Skeletal muscle tissue (tissue), 4 donors: Measurements from ENCODE around the gene CHDH. TPM values are rescaled to one million over a fixed set of nuclear protein-coding genes. Genes with fewer than 3 reads are reported as not detected.

ENCODE experiments used
- H3K27ac ChIP-seq: one replicate; pipeline ENCODE4 v1.7.0; 2013; ENCODE audit warnings: mild to moderate bottlenecking, low read depth, low read length, inconsistent platforms
- H3K27me3 ChIP-seq, 3 donors: one replicate each; pipeline ENCODE4 v1.7.0; 2013; ENCODE audit warnings: low read length in 3 of 3; ENCODE audit not compliant: control insufficient read depth in 3 of 3, insufficient read depth in 3 of 3
- H3K36me3 ChIP-seq, 3 donors: one replicate each; pipeline ENCODE4 v1.7.0; 2013; ENCODE audit warnings: low read length in 3 of 3; ENCODE audit not compliant: control insufficient read depth in 3 of 3, insufficient read depth in 3 of 3
- H3K4me1 ChIP-seq, 3 donors: one replicate each; pipeline ENCODE4 v1.7.0; 2013; ENCODE audit warnings: low read length in 3 of 3, mild to moderate bottlenecking in 3 of 3; ENCODE audit not compliant: control insufficient read depth in 3 of 3, insufficient read depth in 3 of 3
- H3K4me3 ChIP-seq, 3 donors: one replicate each; pipeline ENCODE4 v1.7.0; 2013; ENCODE audit warnings: low read length in 3 of 3
- H3K9ac ChIP-seq, 3 donors: one replicate each; pipeline ENCODE4 v1.7.0; 2013; ENCODE audit warnings: low read length in 3 of 3, mild to moderate bottlenecking in 3 of 3, moderate library complexity in 2 of 3, low read depth in 1 of 3
- H3K9me3 ChIP-seq, 3 donors: one replicate each; pipeline ENCODE4 v1.7.0; 2013; ENCODE audit warnings: low read length in 3 of 3; ENCODE audit not compliant: control insufficient read depth in 3 of 3
- total RNA-seq: library from RNA; depleted of rRNA; stranded (reverse); fragments of >200 nt; gene quantifications from one replicate; pipeline ENCODE4 v1.2.3, GENCODE V29; 2014
- donor health status: Osteomylitis.

The CHDH gene
- total RNA-seq, 1 donor from 2014 or later: 0.52 TPM

DNA sequence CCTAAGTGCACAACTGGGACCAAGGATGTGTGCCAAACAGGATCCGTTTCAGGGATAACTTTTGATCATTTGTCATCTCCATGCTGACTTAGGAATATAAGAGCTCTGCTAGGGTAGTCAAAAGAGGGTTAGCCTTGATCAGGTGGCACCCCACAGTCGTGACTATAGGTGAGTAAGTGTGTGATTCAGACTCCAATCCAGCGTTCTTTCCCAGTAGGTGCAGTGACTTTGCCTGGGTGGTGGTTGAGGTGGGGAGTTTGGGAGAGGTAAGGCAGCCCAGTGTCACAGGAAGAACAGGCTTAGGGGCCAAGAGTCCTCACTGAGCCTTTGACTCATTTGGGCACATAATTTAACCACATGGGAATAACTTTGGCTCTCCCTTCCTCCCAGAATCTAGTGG lies 51.0 kb downstream of the CHDH start:
- no peaks in the 10 kb centered on the region for H3K4me1 ChIP-seq
- H3K27me3 ChIP-seq: peaks cover 8 to 13% (median 11%) of the 10 kb centered on the region in 3 donors
- no peak overlapping the region for H3K4me3 ChIP-seq
- no peaks in the 10 kb centered on the region for H3K36me3 ChIP-seq
- H3K9ac ChIP-seq: no peak overlapping the region
- H3K9me3 ChIP-seq: no peaks in the 10 kb centered on the region
- no peak overlapping the region for H3K27ac ChIP-seq

DNA sequence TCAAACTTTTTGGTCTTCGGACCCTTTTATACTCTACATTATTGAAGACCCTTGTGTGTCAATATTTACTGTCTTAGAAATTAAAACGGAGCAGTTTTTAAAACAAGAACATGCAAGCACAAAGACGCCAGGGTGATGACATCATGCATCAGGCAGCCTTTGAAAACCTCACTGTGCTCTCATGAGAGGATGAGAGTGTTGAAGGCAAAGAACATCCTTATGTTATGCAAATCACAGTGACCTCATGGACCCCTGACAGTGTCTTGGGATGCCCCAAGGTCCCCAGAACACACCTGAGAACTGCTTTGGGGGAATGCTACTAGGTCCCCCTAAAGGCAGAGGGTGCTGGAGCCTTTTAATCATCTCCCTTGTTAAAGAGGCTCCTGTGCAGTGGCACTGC lies 51.6 kb downstream of the CHDH start:
- H3K36me3 ChIP-seq: no peaks in the 10 kb centered on the region
- no peaks in the 10 kb centered on the region for H3K4me1 ChIP-seq
- peaks cover 10 to 13% (median 13%) of the 10 kb centered on the region in 3 donors for H3K27me3 ChIP-seq
- H3K4me3 ChIP-seq: no peak overlapping the region
- no peaks in the 10 kb centered on the region for H3K9me3 ChIP-seq
- no peak overlapping the region for H3K27ac ChIP-seq
- H3K9ac ChIP-seq: no peak overlapping the region

DNA sequence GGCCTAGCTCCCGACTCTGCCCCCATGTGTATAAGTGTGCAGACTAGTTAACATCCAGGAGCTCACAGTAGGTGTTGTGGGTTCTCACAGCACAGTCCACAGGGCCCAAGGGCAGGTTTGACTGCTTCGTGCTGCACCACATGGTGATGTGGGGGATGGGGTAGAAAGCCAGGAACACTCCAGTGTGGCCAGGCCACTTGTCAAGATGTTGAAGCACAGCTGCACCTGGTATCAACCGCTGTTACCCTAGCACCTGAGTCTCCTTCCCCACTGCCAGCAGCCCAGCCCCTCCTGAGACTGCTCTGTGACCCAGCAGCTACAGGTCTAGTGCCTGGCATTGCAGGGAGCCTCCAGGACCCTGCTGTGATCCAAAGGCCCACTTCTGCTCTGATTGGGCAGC lies 53.4 kb downstream of the CHDH start:
- Histone ChIP-seq H3K27ac (no peak overlapping the region), H3K27me3 (peaks cover 10 to 22% (median 13%) of the 10 kb centered on the region in 3 donors), H3K36me3 (no peaks in the 10 kb centered on the region), H3K9ac (no peak overlapping the region), H3K4me3 (no peak overlapping the region), H3K4me1 (no peaks in the 10 kb centered on the region), H3K9me3 (no peaks in the 10 kb centered on the region)

DNA sequence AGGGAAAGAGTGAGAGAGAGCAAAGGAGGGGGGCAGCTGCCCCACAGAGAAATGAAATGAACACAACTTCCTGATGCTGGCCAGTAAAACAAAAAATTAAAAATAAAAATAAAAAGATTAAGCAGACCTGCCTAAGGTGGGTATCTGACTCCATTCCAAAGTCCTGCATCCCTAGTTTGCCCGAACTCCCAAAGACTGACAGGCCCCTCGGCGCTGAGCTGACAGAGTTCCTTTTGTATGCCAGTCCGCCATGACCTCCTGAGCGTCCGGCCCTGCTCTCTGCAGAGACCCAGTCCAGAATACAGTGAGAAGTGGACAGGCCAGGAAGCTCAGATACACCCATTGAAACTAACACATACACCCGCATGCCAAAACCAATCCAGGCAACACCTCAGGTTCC lies 54.9 kb downstream of the CHDH start:
- H3K4me3 ChIP-seq: no peak overlapping the region
- no peaks in the 10 kb centered on the region for H3K9me3 ChIP-seq
- H3K4me1 ChIP-seq: no peaks in the 10 kb centered on the region
- H3K9ac ChIP-seq: no peak overlapping the region
- no peak overlapping the region for H3K27ac ChIP-seq
- H3K27me3 ChIP-seq: peaks cover 15 to 22% (median 19%) of the 10 kb centered on the region in 3 donors
- no peaks in the 10 kb centered on the region for H3K36me3 ChIP-seq

DNA sequence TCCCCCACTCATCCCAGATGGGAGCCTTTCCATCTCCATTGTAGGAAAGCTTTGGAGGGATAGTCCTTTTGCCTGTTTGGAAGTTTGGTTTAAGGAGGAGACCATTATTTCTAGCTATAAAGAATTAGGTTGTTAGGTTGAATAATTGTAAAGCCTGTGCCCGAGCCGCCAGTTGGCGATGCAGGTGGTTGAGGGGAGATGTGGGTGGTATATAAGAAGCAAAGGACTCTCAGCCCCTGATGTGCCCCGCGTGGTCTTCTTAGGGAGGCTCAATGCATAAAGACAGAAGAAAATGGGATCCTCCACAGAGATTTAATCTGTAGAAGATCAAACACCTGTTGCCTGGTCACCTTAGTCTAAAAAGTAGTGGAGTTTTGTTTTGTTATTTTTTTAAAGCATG lies 55.7 kb downstream of the CHDH start:
- no peaks in the 10 kb centered on the region for H3K4me1 ChIP-seq
- H3K36me3 ChIP-seq: no peaks in the 10 kb centered on the region
- H3K9ac ChIP-seq: no peak overlapping the region
- no peak overlapping the region for H3K4me3 ChIP-seq
- peaks cover 8 to 24% (median 16%) of the 10 kb centered on the region in 3 donors for H3K27me3 ChIP-seq
- no peaks in the 10 kb centered on the region for H3K9me3 ChIP-seq
- no peak overlapping the region for H3K27ac ChIP-seq

DNA sequence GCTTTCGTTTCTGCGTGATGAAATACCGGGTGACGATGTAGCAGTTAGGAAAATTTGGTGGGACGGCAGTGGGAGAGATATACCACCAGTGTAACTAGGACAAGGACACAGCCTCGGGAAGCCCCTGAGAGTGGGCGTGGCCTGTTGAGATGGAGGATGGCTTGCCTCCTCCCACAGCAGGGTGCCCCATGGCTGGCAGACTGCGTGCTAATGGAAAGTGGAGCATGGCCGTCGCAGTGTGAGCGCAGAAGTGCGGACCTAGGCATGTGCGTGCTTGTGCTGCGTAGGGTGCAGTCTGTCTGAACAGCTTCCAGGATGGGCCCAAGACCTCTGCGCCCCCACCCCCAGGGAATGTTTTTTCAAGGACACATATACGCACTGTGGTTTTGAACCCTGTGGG lies 56.8 kb downstream of the CHDH start:
- Histone ChIP-seq H3K36me3 (no peaks in the 10 kb centered on the region), H3K9ac (no peak overlapping the region), H3K27ac (no peak overlapping the region), H3K9me3 (no peaks in the 10 kb centered on the region), H3K4me1 (no peaks in the 10 kb centered on the region), H3K4me3 (no peak overlapping the region), H3K27me3 (peaks cover 3 to 24% (median 16%) of the 10 kb centered on the region in 3 donors)

DNA sequence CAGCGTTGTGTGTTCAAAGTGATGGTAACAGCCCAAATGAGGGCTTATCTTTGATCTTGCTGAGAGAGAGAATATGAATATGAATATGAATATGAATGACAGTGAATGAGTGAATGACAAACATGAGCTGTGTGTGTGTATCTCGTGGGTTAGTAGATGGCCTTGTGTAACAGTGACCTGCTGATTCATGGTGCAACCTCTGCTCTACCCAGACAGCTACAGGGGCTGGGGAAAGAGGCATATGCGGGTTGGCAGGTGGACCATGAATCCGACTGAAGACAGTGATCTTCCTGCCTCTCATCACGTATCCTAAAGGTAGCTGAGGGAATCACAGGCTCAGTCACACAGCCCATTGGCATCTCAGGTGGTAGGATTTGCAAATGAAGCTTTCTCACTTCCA lies 58.2 kb downstream of the CHDH start:
- Histone ChIP-seq H3K4me1 (no peaks in the 10 kb centered on the region), H3K4me3 (no peak overlapping the region), H3K27me3 (peaks cover 3 to 26% (median 16%) of the 10 kb centered on the region in 3 donors), H3K9ac (no peak overlapping the region), H3K9me3 (no peaks in the 10 kb centered on the region), H3K36me3 (no peaks in the 10 kb centered on the region), H3K27ac (no peak overlapping the region)

DNA sequence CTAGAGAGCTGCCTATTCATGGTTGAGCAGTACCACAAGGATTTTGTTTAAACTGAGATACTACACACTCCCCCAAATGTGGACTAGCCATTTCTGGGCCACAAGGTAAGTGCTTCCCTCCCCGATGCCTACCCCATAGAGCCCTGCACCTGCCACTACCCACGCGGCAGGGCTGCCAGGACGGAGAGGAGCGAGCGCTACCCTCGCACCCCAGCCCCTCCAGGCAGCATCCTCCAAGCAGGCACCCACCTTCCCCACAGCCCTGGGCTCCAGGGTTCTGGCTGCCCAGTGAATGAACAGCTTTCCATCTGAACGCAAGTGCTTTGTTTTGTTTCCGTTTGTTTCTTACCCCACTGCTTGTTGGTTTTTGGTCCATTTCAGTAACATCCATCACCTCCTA lies 59.2 kb downstream of the CHDH start:
- no peak overlapping the region for H3K4me3 ChIP-seq
- no peak overlapping the region for H3K27ac ChIP-seq
- H3K9ac ChIP-seq: no peak overlapping the region
- no peaks in the 10 kb centered on the region for H3K36me3 ChIP-seq
- peaks cover 3 to 28% (median 16%) of the 10 kb centered on the region in 3 donors for H3K27me3 ChIP-seq
- H3K4me1 ChIP-seq: no peaks in the 10 kb centered on the region
- no peaks in the 10 kb centered on the region for H3K9me3 ChIP-seq

DNA sequence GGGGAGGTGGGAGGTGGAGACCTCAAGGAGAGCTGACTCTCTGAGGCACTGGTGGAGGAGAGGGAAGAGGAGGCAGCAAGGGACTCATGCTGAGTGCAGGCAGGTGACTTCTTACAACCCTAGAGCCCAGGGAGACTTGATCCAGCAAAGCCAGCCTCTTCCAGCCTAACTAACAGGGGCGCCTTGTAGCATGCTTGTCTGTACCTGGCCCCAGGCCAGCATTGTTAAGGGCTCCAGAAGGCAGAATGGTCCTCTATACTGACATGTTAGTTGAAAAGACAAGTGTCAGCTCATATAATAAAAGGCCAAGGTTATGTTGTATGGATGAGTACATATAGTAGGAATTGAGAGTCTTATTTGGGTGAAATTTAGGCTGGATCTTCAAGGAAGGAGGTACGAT lies 65.4 kb downstream of the CHDH start:
- no peak overlapping the region for H3K4me3 ChIP-seq
- H3K9ac ChIP-seq: no peak overlapping the region
- no peaks in the 10 kb centered on the region for H3K36me3 ChIP-seq
- H3K4me1 ChIP-seq: no peaks in the 10 kb centered on the region
- no peak overlapping the region for H3K27ac ChIP-seq
- H3K9me3 ChIP-seq: no peaks in the 10 kb centered on the region
- peaks cover 0 to 10% (median 5%) of the 10 kb centered on the region in 3 donors for H3K27me3 ChIP-seq

DNA sequence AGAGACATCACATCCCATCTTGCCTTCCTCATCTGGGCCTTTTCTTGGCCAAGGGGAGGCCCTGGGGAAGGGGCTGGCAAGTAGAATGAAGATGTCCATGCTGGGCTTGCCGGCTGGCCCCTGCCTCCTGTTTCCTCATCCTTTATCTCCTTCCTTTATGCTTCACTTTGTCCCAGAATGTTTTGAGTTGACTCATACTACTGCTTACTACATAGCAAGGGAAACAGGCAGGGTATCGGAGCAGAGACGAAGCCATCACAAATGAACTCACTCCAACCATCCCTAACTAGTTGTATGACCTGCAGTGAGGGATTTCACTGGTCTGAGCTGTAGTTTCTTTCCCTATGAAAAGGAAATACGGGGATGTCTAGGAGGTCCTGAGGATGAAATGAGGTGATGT lies 66.0 kb downstream of the CHDH start:
- Histone ChIP-seq H3K9me3 (no peaks in the 10 kb centered on the region), H3K4me1 (no peaks in the 10 kb centered on the region), H3K4me3 (no peak overlapping the region), H3K36me3 (no peaks in the 10 kb centered on the region), H3K27me3 (peaks cover 0 to 5% (median 4%) of the 10 kb centered on the region in 3 donors), H3K27ac (no peak overlapping the region), H3K9ac (no peak overlapping the region)

DNA sequence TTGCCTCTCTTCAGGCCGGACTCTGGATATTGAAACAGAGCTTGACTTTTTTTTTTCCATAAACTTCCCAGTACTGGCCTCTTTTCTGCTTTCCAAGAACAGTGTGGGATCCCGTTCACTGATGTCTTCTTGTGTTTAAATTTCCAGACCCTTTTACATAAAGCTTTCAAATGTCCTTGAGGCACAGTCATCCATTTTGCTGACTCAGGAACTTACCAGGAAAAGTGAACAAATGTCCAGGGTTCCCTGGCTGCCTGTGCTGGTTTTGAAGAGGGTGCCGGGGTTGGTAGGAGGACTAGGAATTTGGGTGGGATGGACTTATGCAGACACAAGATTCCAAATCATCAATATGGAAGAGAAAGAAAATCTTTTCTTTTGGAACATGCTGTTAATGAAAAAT lies 68.1 kb downstream of the CHDH start:
- H3K9ac ChIP-seq: no peak overlapping the region
- H3K36me3 ChIP-seq: no peaks in the 10 kb centered on the region

More for the DNA sequence above, 68.1 kb downstream of the CHDH start:
- Histone ChIP-seq H3K27ac (no peak overlapping the region), H3K27me3 (peaks cover 3 to 5% (median 4%) of the 10 kb centered on the region in 3 donors), H3K4me3 (no peak overlapping the region), H3K4me1 (no peaks in the 10 kb centered on the region), H3K9me3 (no peaks in the 10 kb centered on the region)
